Right lobe of liver (tissue), 6 donors: ENCODE results near the gene VSTM4. TPM values are rescaled to one million over a fixed set of nuclear protein-coding genes. Genes with fewer than 3 reads are reported as not detected.
A peak's percentile ranks its signal among the peaks of the same experiment; 100 is the strongest.

ENCODE experiments used
- ATAC-seq, 4 donors: fragments of 200-7000 bp; cut with Tn5 transposase; one replicate each; pipeline ENCODE4 v1.9.1; 2020; ENCODE audit warnings: mild to moderate bottlenecking in 4 of 4, moderate library complexity in 4 of 4
- DNase-seq, 3 donors: peaks; one replicate each; pipeline ENCODE4 v3.0.0-alpha.2; 2020
- H3K27ac ChIP-seq, 3 donors: fragments of 200-600 bp; one replicate each; pipeline ENCODE4 v1.8.0; 2022
- H3K27me3 ChIP-seq, 2 donors: fragments of 200-600 bp; one replicate each; pipeline ENCODE4 v1.8.0; 2022
- H3K36me3 ChIP-seq, 4 donors: fragments of 200-600 bp; sonication (generic) in 1 of 4; one replicate each; pipeline versions ENCODE4 v1.5.1 to v1.8.0; 2017 to 2022; ENCODE audit warnings: control low read depth in 1 of 4
- H3K4me1 ChIP-seq, 4 donors: fragments of 200-600 bp; sonication (generic) in 1 of 4; one replicate each; pipeline versions ENCODE4 v1.5.1 to v1.8.0; 2017 to 2022; ENCODE audit warnings: control low read depth in 1 of 4
- H3K4me3 ChIP-seq, 3 donors: fragments of 200-600 bp; one replicate each; pipeline ENCODE4 v1.8.0; 2022
- H3K9me3 ChIP-seq, 4 donors: fragments of 200-600 bp; sonication (generic) in 1 of 4; one replicate each; pipeline versions ENCODE4 v1.5.1 to v1.8.0; 2017 to 2022; ENCODE audit warnings: control low read depth in 1 of 4
- POLR2A ChIP-seq: fragments of 450-650 bp; IDR thresholded peaks from one replicate; pipeline ENCODE4 v1.6.1; 2017; ENCODE audit warnings: antibody characterized with exemption, mild to moderate bottlenecking
- WGBS: methylation state at CpG from one replicate; pipeline ENCODE4 v1.1.6; 2018; ENCODE audit warnings: low coverage, low lambda C conversion rate; ENCODE audit not compliant: insufficient coverage; ENCODE audit errors: missing lambda C conversion rate; 5-methylcytosine and 5-hydroxymethylcytosine counted together
- intact Hi-C, 2 donors: fragments of 100-400 bp; cut with DNase I; formaldehyde crosslinking; loops; one replicate each; pipeline versions ENCODE4 v1.11.2 to v1.14.1; 2022
- total RNA-seq, 6 experiments: library from RNA; depleted of rRNA in 2 of 6; stranded (reverse); fragments of >200 nt in 2 of 6; fragmentation: NEBNext Ultra II Directional in 3 of 6; extraction: Animal tissue kit (Norgen Biotek cat#: 25700) in 3 of 6; gene quantifications; one replicate each; pipeline versions ENCODE4 v1.1.0 to v1.2.4, GENCODE V29; 2016 to 2023
- TF ChIP-seq, protein P1 (sequence below), 4 donors: fragments of 200-600 bp in 3 of 4; fragments of 450-650 bp in 1 of 4; IDR thresholded peaks; one replicate each; pipeline versions ENCODE4 v1.5.1 to v1.8.0; 2016 to 2022; ENCODE audit warnings: antibody characterized with exemption in 4 of 4, mild to moderate bottlenecking in 2 of 4
- donor health status: DM: no; HTN: yes; CAD: no.
- donor health status: DM: no; HTN: no; CAD: no.
- donor health status: DM: no; HTN: no; CAD: no.
- donor health status: DM: no; HTN: yes; CAD: no.
- donor health status: DM: no; HTN: yes; CAD: no.

Gene VSTM4
- total RNA-seq, 6 experiments from 2014 or later, result 2.1 to 6.6 (median 3.1) TPM

DNA sequence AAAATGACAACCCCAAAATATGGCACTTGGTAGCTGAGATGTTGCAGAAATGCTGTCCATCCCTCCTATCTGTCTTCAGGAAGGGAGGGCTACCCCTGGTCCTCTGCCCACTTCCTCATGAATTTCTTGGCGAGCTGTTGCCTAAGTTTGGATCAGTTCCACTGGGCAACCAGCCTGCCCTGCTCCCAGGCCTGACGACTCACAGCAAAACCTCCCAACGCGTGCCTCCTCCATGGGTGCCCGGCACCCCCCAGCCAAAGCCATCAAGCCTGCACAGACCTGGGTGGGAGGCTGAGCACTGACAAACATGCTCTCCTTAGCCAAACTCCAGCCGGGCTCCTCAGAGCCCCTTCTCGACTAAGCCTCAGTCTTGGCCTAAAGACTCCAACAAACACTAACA, 8.9 kb downstream of the VSTM4 start:
- intact Hi-C loops, result no loop called here
- peak; percentile 18 to 61 (median 54) for ATAC-seq
- peak in 1 of 3 donors; percentile 38 for DNase-seq
- TF ChIP-seq POLR2A, result no peak
- TF ChIP-seq, protein P1, sequence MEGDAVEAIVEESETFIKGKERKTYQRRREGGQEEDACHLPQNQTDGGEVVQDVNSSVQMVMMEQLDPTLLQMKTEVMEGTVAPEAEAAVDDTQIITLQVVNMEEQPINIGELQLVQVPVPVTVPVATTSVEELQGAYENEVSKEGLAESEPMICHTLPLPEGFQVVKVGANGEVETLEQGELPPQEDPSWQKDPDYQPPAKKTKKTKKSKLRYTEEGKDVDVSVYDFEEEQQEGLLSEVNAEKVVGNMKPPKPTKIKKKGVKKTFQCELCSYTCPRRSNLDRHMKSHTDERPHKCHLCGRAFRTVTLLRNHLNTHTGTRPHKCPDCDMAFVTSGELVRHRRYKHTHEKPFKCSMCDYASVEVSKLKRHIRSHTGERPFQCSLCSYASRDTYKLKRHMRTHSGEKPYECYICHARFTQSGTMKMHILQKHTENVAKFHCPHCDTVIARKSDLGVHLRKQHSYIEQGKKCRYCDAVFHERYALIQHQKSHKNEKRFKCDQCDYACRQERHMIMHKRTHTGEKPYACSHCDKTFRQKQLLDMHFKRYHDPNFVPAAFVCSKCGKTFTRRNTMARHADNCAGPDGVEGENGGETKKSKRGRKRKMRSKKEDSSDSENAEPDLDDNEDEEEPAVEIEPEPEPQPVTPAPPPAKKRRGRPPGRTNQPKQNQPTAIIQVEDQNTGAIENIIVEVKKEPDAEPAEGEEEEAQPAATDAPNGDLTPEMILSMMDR (IDR thresholded peaks at IDR 0.05), result no peak
- Histone ChIP-seq H3K27ac (peak overlapping the region in 1 of 3 donors; percentile 19), H3K36me3 (no peaks in the 10 kb centered on the region), H3K4me1 (peaks cover 0 to 25% (median 12%) of the 10 kb centered on the region in 4 donors), H3K9me3 (no peaks in the 10 kb centered on the region), H3K27me3 (no peaks in the 10 kb centered on the region), H3K4me3 (no peak overlapping the region)
- 0% methylated on average over 1 of the region's 7 CpGs for WGBS

DNA sequence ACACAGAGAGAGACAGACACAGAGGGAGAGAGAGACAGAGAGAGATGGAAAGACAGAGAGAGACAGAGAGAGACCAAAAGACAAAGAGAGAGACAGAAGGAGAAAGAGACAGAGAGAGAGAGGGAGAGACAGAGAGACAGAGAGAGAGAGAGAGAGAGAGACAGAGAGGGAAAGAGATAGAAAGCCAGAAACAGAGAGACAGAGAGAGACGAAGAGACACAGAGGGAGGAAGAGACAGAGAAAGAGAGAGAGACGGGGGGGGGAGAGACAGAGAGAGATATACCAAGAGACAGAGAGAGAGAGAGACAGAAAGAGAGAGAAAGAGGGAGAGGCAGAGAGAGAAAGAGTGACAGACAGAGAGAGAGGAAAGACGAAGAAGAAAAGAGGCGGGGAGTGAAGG, 10.2 kb downstream of the VSTM4 start:
- ATAC-seq (no peak), DNase-seq (no peak)
- Histone ChIP-seq H3K27me3 (no peaks in the 10 kb centered on the region), H3K4me3 (no peak overlapping the region), H3K4me1 (peaks cover 0 to 25% (median 12%) of the 10 kb centered on the region in 4 donors), H3K36me3 (no peaks in the 10 kb centered on the region), H3K9me3 (no peaks in the 10 kb centered on the region), H3K27ac (no peak overlapping the region)
- intact Hi-C loops, result no loop called here
- TF ChIP-seq POLR2A, result no peak
- TF ChIP-seq, protein P1 (IDR thresholded peaks at IDR 0.05), result no peak
- 83% methylated on average over 3 of the region's 4 CpGs for WGBS

DNA sequence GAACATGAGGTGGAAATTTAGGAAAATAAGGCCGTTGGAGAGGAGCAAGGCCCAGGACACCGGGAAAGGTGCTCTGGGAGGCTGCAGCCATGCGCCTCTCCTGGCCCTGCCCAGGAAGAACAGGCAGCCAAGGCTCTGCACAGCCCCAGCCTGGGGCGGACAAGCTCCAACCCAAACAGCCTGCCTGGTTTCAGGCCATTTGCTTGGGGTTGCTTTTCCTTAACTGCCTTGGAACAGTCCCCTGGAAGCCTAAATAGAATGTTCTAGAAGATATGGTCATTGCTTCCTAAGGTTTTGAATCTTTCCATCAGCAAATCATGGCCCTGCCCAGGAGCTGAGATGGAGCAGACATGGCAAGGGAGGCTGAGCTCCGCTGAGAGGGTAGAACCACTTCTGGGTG, 11.0 kb downstream of the VSTM4 start:
- no peak for DNase-seq
- ATAC-seq, result no peak
- TF ChIP-seq, protein P1 (IDR thresholded peaks at IDR 0.05), result no peak
- TF ChIP-seq POLR2A, result no peak
- 94% methylated on average over 2 of the region's 5 CpGs for WGBS
- no peak overlapping the region for H3K27ac ChIP-seq
- no peaks in the 10 kb centered on the region for H3K27me3 ChIP-seq
- H3K36me3 ChIP-seq, result no peaks in the 10 kb centered on the region
- H3K4me1 ChIP-seq, result peaks cover 0 to 25% (median 12%) of the 10 kb centered on the region in 4 donors
- no peaks in the 10 kb centered on the region for H3K9me3 ChIP-seq
- intact Hi-C loops, result no loop called here
- no peak overlapping the region for H3K4me3 ChIP-seq

DNA sequence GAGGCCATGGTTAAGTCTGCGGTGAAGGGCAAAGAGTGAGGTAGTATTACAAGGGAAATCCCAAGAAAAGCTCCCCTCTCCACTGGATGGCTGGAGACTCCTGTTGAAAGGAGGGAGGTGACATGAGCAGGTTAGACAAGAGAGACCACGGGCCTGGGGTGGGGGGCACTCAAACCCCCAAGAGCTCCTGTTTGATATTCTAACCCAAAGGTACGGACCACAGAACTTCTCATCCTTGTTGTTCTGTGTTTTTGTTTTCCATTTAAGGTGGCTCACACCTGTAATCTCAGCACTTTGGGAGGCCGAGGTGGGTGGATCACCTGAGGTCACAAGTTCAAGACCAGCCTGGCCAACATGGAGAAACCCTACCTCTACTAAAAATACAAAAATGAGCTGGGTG, 11.6 kb downstream of the VSTM4 start:
- intact Hi-C loops, result no loop called here
- WGBS, result 81% methylated on average over 3 of the region's 4 CpGs
- no peak for TF ChIP-seq POLR2A
- TF ChIP-seq, protein P1 (IDR thresholded peaks at IDR 0.05), result no peak
- H3K4me1 ChIP-seq, result peaks cover 0 to 25% (median 12%) of the 10 kb centered on the region in 4 donors
- no peaks in the 10 kb centered on the region for H3K36me3 ChIP-seq
- ATAC-seq (no peak), DNase-seq (no peak)
- no peak overlapping the region for H3K4me3 ChIP-seq
- H3K27ac ChIP-seq, result no peak overlapping the region
- no peaks in the 10 kb centered on the region for H3K27me3 ChIP-seq
- no peaks in the 10 kb centered on the region for H3K9me3 ChIP-seq

DNA sequence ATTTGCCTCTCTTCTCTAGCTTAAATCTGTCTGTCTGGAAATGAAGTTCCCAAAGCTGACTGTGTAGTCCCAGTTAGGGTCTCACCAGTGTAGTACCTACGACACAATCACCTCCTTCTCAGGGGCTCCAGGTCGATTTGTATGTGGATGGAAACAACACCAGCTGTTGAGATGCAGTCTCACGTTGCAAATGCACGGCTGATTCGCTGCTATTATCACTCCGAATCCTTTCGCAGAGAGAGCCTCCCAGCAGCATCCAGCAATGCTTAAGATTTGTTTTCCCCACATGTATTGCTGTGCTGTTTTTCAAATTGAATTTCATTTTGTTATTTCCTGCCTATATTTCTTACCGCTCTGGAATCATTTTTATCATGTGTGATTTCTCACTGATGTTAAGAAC, 16.3 kb downstream of the VSTM4 start:
- 82% methylated on average over 8 of the region's 8 CpGs for WGBS
- Histone ChIP-seq H3K27ac (no peak overlapping the region), H3K36me3 (no peaks in the 10 kb centered on the region), H3K4me3 (no peak overlapping the region), H3K9me3 (no peaks in the 10 kb centered on the region), H3K27me3 (no peaks in the 10 kb centered on the region), H3K4me1 (no peaks in the 10 kb centered on the region)
- DNase-seq (no peak), ATAC-seq (no peak)
- TF ChIP-seq, protein P1 (IDR thresholded peaks at IDR 0.05), result no peak
- TF ChIP-seq POLR2A, result no peak
- intact Hi-C loops, result no loop called here
